ENCODE data around the gene SLC35E2B.
"Not testable (repeated sequence)": the region's sequence is repeated elsewhere in the genome, so short reads cannot be mapped to it uniquely, and the experiment has no call there.

SLC35E2B gene

GRCh38 chr1:1692714-1693647 is at the start of gene SLC35E2B:
Gene SLC35E2B, minus strand, starts transcription at chr1:1692795. Its CDS starts 16,096 bp downstream, at chr1:1676699.
- peak within 1 kb of the TSS; percentile 69 for H3K4me3 Mint-ChIP-seq
- not testable (repeated sequence) for H3K27me3 Mint-ChIP-seq, H3K36me3 Mint-ChIP-seq, H3K9me3 Mint-ChIP-seq
- H3K27ac Mint-ChIP-seq, result peak within 1 kb of the TSS; percentile 76
- peaks cover 25% of the 10 kb centered on the region for H3K4me1 Mint-ChIP-seq

GRCh38 chr1:1741013-1741412 is 48.4 kb upstream of the SLC35E2B start:
- H3K27ac Mint-ChIP-seq, H3K36me3 Mint-ChIP-seq, H3K4me3 Mint-ChIP-seq, H3K27me3 Mint-ChIP-seq, H3K4me1 Mint-ChIP-seq, H3K9me3 Mint-ChIP-seq: not testable (repeated sequence)

GRCh38 chr1:1738799-1739337 is 46.3 kb upstream of the SLC35E2B start:
- not testable (repeated sequence) for H3K9me3 Mint-ChIP-seq, H3K36me3 Mint-ChIP-seq, H3K27me3 Mint-ChIP-seq, H3K4me1 Mint-ChIP-seq, H3K27ac Mint-ChIP-seq, H3K4me3 Mint-ChIP-seq

GRCh38 chr1:1737675-1738590 is 45.3 kb upstream of the SLC35E2B start:
- not testable (repeated sequence) for H3K4me3 Mint-ChIP-seq, H3K36me3 Mint-ChIP-seq, H3K9me3 Mint-ChIP-seq, H3K4me1 Mint-ChIP-seq, H3K27me3 Mint-ChIP-seq, H3K27ac Mint-ChIP-seq

GRCh38 chr1:1732381-1732780 is 39.8 kb upstream of the SLC35E2B start:
- Mint-ChIP-seq H3K4me1 (peaks cover 8% of the 10 kb centered on the region), H3K27me3 (no peaks in the 10 kb centered on the region), H3K27ac (no peak overlapping the region), H3K4me3 (no peak overlapping the region), H3K9me3 (no peaks in the 10 kb centered on the region), H3K36me3 (no peaks in the 10 kb centered on the region)

- no peak overlapping the region for H3K4me3 Mint-ChIP-seq
- no peak overlapping the region for H3K27ac Mint-ChIP-seq
- no peaks in the 10 kb centered on the region for H3K9me3 Mint-ChIP-seq
- H3K36me3 Mint-ChIP-seq, result no peaks in the 10 kb centered on the region
- no peaks in the 10 kb centered on the region for H3K27me3 Mint-ChIP-seq
- peaks cover 8% of the 10 kb centered on the region for H3K4me1 Mint-ChIP-seq
Observed at GRCh38 chr1:1730870-1731269, 38.3 kb upstream of the SLC35E2B start.

GRCh38 chr1:1730230-1730629 is 37.6 kb upstream of the SLC35E2B start:
- not testable (repeated sequence) for H3K27ac Mint-ChIP-seq, H3K36me3 Mint-ChIP-seq, H3K27me3 Mint-ChIP-seq, H3K4me1 Mint-ChIP-seq, H3K4me3 Mint-ChIP-seq, H3K9me3 Mint-ChIP-seq

GRCh38 chr1:1729116-1729816 is 36.7 kb upstream of the SLC35E2B start:
- H3K4me3 Mint-ChIP-seq, H3K36me3 Mint-ChIP-seq, H3K9me3 Mint-ChIP-seq, H3K27me3 Mint-ChIP-seq, H3K27ac Mint-ChIP-seq: not testable (repeated sequence)
- H3K4me1 Mint-ChIP-seq, result peaks cover 11% of the 10 kb centered on the region

- Mint-ChIP-seq H3K4me1 (peaks cover 11% of the 10 kb centered on the region), H3K27ac (peak overlapping the region; percentile 90)
- H3K9me3 Mint-ChIP-seq, H3K36me3 Mint-ChIP-seq, H3K27me3 Mint-ChIP-seq, H3K4me3 Mint-ChIP-seq: not testable (repeated sequence)
Observed at GRCh38 chr1:1728308-1729005, 35.9 kb upstream of the SLC35E2B start.

- H3K27ac Mint-ChIP-seq, H3K4me3 Mint-ChIP-seq: not testable (repeated sequence)
Observed at GRCh38 chr1:1727131-1727651, 34.6 kb upstream of the SLC35E2B start.

GRCh38 chr1:1726088-1726487 is 33.5 kb upstream of the SLC35E2B start:
- not testable (repeated sequence) for H3K36me3 Mint-ChIP-seq, H3K4me3 Mint-ChIP-seq, H3K27ac Mint-ChIP-seq, H3K27me3 Mint-ChIP-seq, H3K9me3 Mint-ChIP-seq
- peaks cover 15% of the 10 kb centered on the region for H3K4me1 Mint-ChIP-seq

More at GRCh38 chr1:1727131-1727651, 34.6 kb upstream of the SLC35E2B start:
- peaks cover 11% of the 10 kb centered on the region for H3K4me1 Mint-ChIP-seq
- H3K36me3 Mint-ChIP-seq, H3K9me3 Mint-ChIP-seq, H3K27me3 Mint-ChIP-seq: not testable (repeated sequence)

GRCh38 chr1:1724035-1724864 is 31.7 kb upstream of the SLC35E2B start, which contains the start of gene CDK11A:
Gene CDK11A, minus strand, starts transcription at chr1:1724357. Its CDS starts 1,539 bp downstream, at chr1:1722818.
- H3K4me3 Mint-ChIP-seq, result peak within 1 kb of the TSS; percentile 90
- not testable (repeated sequence) for H3K36me3 Mint-ChIP-seq, H3K27me3 Mint-ChIP-seq, H3K9me3 Mint-ChIP-seq
- peak within 1 kb of the TSS; percentile 98 for H3K27ac Mint-ChIP-seq
- peaks cover 17% of the 10 kb centered on the region for H3K4me1 Mint-ChIP-seq

- peaks cover 9% of the 10 kb centered on the region for H3K4me1 Mint-ChIP-seq
- H3K9me3 Mint-ChIP-seq, result no peaks in the 10 kb centered on the region
- no peaks in the 10 kb centered on the region for H3K27me3 Mint-ChIP-seq
- H3K27ac Mint-ChIP-seq, result no peak overlapping the region
- H3K4me3 Mint-ChIP-seq, result peak overlapping the region; percentile 15
- peaks cover 11% of the 10 kb centered on the region for H3K36me3 Mint-ChIP-seq
Observed at GRCh38 chr1:1721201-1721600, 28.6 kb upstream of the SLC35E2B start.

Measured in activated naive CD4-positive, alpha-beta T cell treated with anti-CD3 and anti-CD28 coated beads, Interleukin-2, amount 50 U/mL, for 24 hours (primary cell).